NK-92 (cell line): Measurements from ENCODE around the gene ERICH3.
"Not testable (repeated sequence)": the region's sequence is repeated elsewhere in the genome, so short reads cannot be mapped to it uniquely, and the experiment has no call there.

ENCODE experiments used
- DNase-seq: peaks from one replicate; lab custom pipeline; 2025; ENCODE audit not compliant: unreplicated experiment; lab: John Stamatoyannopoulos, UW

The ERICH3 gene

GRCh38 chr1:74679811-74680210 lies 6.2 kb upstream of the ERICH3 start:
- no peak for DNase-seq

GRCh38 chr1:74677926-74678325 lies 4.3 kb upstream of the ERICH3 start:
- DNase-seq = no peak

- no peak for DNase-seq
Measured at GRCh38 chr1:74674278-74675048, 871 bp upstream of the ERICH3 start.

GRCh38 chr1:74670866-74671265 lies 2.7 kb downstream of the ERICH3 start:
- not testable (repeated sequence) for DNase-seq

GRCh38 chr1:74654708-74655107 lies 18.9 kb downstream of the ERICH3 start:
- DNase-seq = no peak

- no peak for DNase-seq
Measured at GRCh38 chr1:74652711-74653139, 20.9 kb downstream of the ERICH3 start.

- DNase-seq = no peak
Measured at GRCh38 chr1:74650561-74650960, 23.0 kb downstream of the ERICH3 start.

- DNase-seq = no peak
Measured at GRCh38 chr1:74641876-74642275, 31.7 kb downstream of the ERICH3 start.

- no peak for DNase-seq
Measured at GRCh38 chr1:74641161-74641560, 32.4 kb downstream of the ERICH3 start.

GRCh38 chr1:74637296-74637695 lies 36.3 kb downstream of the ERICH3 start:
- no peak for DNase-seq

GRCh38 chr1:74629283-74629682 lies 44.3 kb downstream of the ERICH3 start:
- no peak for DNase-seq

GRCh38 chr1:74623716-74624115 lies 49.9 kb downstream of the ERICH3 start:
- DNase-seq = no peak

GRCh38 chr1:74620242-74620641 lies 53.4 kb downstream of the ERICH3 start:
- DNase-seq = no peak

GRCh38 chr1:74618974-74619373 lies 54.6 kb downstream of the ERICH3 start:
- DNase-seq = no peak

GRCh38 chr1:74613894-74614293 lies 59.7 kb downstream of the ERICH3 start:
- no peak for DNase-seq

- no peak for DNase-seq
Measured at GRCh38 chr1:74611887-74612286, 61.7 kb downstream of the ERICH3 start.

- no peak for DNase-seq
Measured at GRCh38 chr1:74610961-74611360, 62.6 kb downstream of the ERICH3 start.

- no peak for DNase-seq
Measured at GRCh38 chr1:74609810-74610371, 63.7 kb downstream of the ERICH3 start.

GRCh38 chr1:74596717-74597116 lies 76.9 kb downstream of the ERICH3 start:
- DNase-seq = no peak

GRCh38 chr1:74593887-74594866 lies 79.4 kb downstream of the ERICH3 start:
- DNase-seq = no peak

- DNase-seq = no peak
Measured at GRCh38 chr1:74592580-74593355, 80.8 kb downstream of the ERICH3 start.
